WTC11 (cell line): ENCODE data around the gene MOV10L1.

Source experiments
- RELA ChIP-seq: sonication (generic); formaldehyde crosslinking; IDR thresholded peaks from 2 replicates; pipeline ENCODE4 v1.8.1; 2022; ENCODE audit warnings: missing genetic modification reagents, mild to moderate bottlenecking, borderline replicate concordance
- SMAD3 ChIP-seq: sonication (generic); formaldehyde crosslinking; IDR thresholded peaks from 2 replicates; pipeline ENCODE4 v1.8.0; 2022; ENCODE audit warnings: missing genetic modification reagents, mild to moderate bottlenecking, borderline replicate concordance

DNA sequence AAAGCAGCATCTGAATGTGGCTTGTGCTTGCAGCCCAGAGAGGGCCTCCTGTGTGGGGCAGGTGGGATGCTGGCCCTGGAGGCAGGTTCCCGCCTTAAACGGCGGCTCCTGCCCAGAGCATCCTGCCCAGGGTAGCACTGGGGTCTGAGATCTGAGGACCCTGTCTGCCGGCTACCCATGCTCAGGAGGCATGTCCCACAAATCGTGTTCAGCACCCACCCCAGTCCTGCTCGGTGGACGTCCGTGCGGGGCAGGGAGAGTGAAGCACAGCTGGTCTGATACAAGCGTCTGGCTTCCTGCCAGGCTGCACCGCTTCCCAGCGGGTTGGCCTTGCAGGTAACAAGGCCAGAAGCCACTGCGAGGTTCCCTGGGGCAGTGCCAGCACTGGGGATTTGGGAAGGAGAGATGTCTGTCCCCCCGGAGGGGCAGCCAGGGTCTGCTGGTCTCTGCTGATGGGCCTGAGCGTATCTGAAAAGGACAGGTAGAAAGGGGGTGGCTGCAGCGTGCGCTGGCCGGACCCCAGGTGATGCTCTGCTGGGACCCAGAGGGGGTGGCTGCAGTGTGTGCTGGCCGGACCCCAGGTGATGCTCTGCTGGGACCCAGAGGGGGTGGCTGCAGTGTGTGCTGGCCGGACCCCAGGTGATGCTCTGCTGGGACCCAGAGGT is 99.5 kb downstream of the MOV10L1 start:
- TF ChIP-seq RELA, result no peak
- no peak for TF ChIP-seq SMAD3 (CRISPR knock-in tag)
